Measurements from ENCODE around the gene FOXI2.

Gene FOXI2

GRCh38 chr10:127736915-127737562 is at the start of gene FOXI2:
Gene FOXI2, plus strand, starts transcription at chr10:127737185. Its CDS starts 89 bp downstream, at chr10:127737274.
- DNase-seq = no peak

- no peak for DNase-seq
These were observed 49.4 kb upstream of the FOXI2 start for GRCh38 chr10:127687548-127687947.

- no peak for DNase-seq
These were observed 46.7 kb upstream of the FOXI2 start for GRCh38 chr10:127690176-127690835.

GRCh38 chr10:127694580-127695193 is 42.3 kb upstream of the FOXI2 start:
- DNase-seq = peak; percentile 54 to 60

GRCh38 chr10:127695431-127695830 is 41.6 kb upstream of the FOXI2 start:
- DNase-seq = no peak

- no peak for DNase-seq
These were observed 38.1 kb upstream of the FOXI2 start for GRCh38 chr10:127698886-127699285.

- no peak for DNase-seq
These were observed 37.7 kb upstream of the FOXI2 start for GRCh38 chr10:127699311-127699710.

- no peak for DNase-seq
These were observed 34.7 kb upstream of the FOXI2 start for GRCh38 chr10:127702271-127702670.

- no peak for DNase-seq
These were observed 21.7 kb upstream of the FOXI2 start for GRCh38 chr10:127715249-127715648.

GRCh38 chr10:127715782-127716378 is 21.1 kb upstream of the FOXI2 start:
- DNase-seq = peak in 1 of 2 experiments; percentile 8

GRCh38 chr10:127720142-127720541 is 16.8 kb upstream of the FOXI2 start:
- DNase-seq = no peak

- DNase-seq = no peak
These were observed 16.1 kb upstream of the FOXI2 start for GRCh38 chr10:127720903-127721302.

GRCh38 chr10:127734753-127735152 is 2.2 kb upstream of the FOXI2 start:
- no peak for DNase-seq

GRCh38 chr10:127735156-127735555 is 1.8 kb upstream of the FOXI2 start:
- no peak for DNase-seq

- no peak for DNase-seq
These were observed 1.2 kb upstream of the FOXI2 start for GRCh38 chr10:127735723-127736221.

- no peak for DNase-seq
These were observed 617 bp upstream of the FOXI2 start for GRCh38 chr10:127736222-127736914.

GRCh38 chr10:127737563-127738511 is 852 bp downstream of the FOXI2 start:
- no peak for DNase-seq

GRCh38 chr10:127738512-127739424 is 1.8 kb downstream of the FOXI2 start:
- DNase-seq = no peak

- no peak for DNase-seq
These were observed 2.9 kb downstream of the FOXI2 start for GRCh38 chr10:127739908-127740307.

- no peak for DNase-seq
These were observed 3.6 kb downstream of the FOXI2 start for GRCh38 chr10:127740596-127740995.

- DNase-seq = no peak
These were observed 6.2 kb downstream of the FOXI2 start for GRCh38 chr10:127743205-127743604.
